HCT116 (cell line): Measurements from ENCODE around the gene RFX2. TPM values are rescaled to one million over a fixed set of nuclear protein-coding genes. Genes with fewer than 3 reads are reported as not detected.

Experiments used
- ATAC-seq: fragments of 200-7000 bp; cut with Tn5 transposase; 2 replicates; pipeline ENCODE4 v1.9.1; 2020; ENCODE audit warnings: mild to moderate bottlenecking, moderate library complexity
- BruUV-seq: library from RNA; stranded (reverse); fragments of 400-500 nt; replicated peaks from 2 replicates; lab custom pipeline; 2021; lab: Mats Ljungman, UMichigan
- CTCF ChIA-PET: fragments of 300-600 bp; sonication (Branson Sonifier 250); formaldehyde crosslinking; loops from one replicate; lab custom pipeline; 2021; ENCODE audit warnings: antibody characterized with exemption; lab: Charles Lee
- POLR2A ChIA-PET: fragments of 300-600, 350-600 bp; sonication (Branson Sonifier 250); formaldehyde crosslinking; loops from one replicate; lab custom pipeline; 2021; ENCODE audit warnings: antibody characterized with exemption; lab: Charles Lee
- RAD21 ChIA-PET, 2 experiments: fragments of 300-600 bp; sonication (Branson Sonifier 250); formaldehyde crosslinking; loops; one replicate each; lab custom pipeline; 2023; ENCODE audit warnings: low total read pairs in 2 of 2; ENCODE audit not compliant: uncharacterized antibody in 2 of 2, unreplicated experiment in 2 of 2, low non-redundant PET in 1 of 2; lab: Charles Lee
- DNase-seq: peaks from one replicate; pipeline ENCODE4 v3.0.0-alpha.2; 2010; ENCODE audit warnings: low read depth, low spot score
- H2AFZ ChIP-seq: fragments of 200-600 bp; shearing (Covaris generic), sonication (generic); 2 replicates; pipeline ENCODE4 v1.6.1; 2017; ENCODE audit warnings: low read depth, mixed run types, mixed read lengths, antibody characterized with exemption, low read length; ENCODE audit not compliant: poor library complexity, severe bottlenecking
- H3K27ac ChIP-seq: 2 replicates; pipeline ENCODE4 v1.5.1; 2012; ENCODE audit warnings: low read depth, low read length
- H3K27me3 ChIP-seq: fragments of 200-600 bp; sonication (generic); 2 replicates; pipeline ENCODE4 v1.6.1; 2016; ENCODE audit warnings: mixed run types, low read length, mixed read lengths; ENCODE audit not compliant: insufficient read depth
- H3K36me3 ChIP-seq, 2 experiments: fragments of 200-500 bp in 1 of 2; fragments of 200-600 bp in 1 of 2; sonication (Bioruptor generic) in 1 of 2; sonication (generic) in 1 of 2; 2 replicates each; pipeline versions ENCODE4 v1.5.1 to v1.6.1; 2014 to 2016; ENCODE audit warnings: low read length in 2 of 2, inconsistent platforms in 1 of 2, mixed read lengths in 1 of 2, mixed run types in 1 of 2; ENCODE audit not compliant: insufficient read depth in 2 of 2, control insufficient read depth in 1 of 2
- H3K4me1 ChIP-seq, 2 experiments: fragments of 200-600 bp in 1 of 2; sonication (generic) in 1 of 2; 2 replicates each; pipeline versions ENCODE4 v1.5.1 to v1.6.1; 2012 to 2017; ENCODE audit warnings: low read length in 2 of 2, inconsistent platforms in 1 of 2, mild to moderate bottlenecking in 1 of 2, mixed read lengths in 1 of 2, mixed run types in 1 of 2, moderate library complexity in 1 of 2; ENCODE audit not compliant: insufficient read depth in 2 of 2, control insufficient read depth in 1 of 2
- H3K4me2 ChIP-seq: fragments of 200-600 bp; sonication (generic); 2 replicates; pipeline ENCODE4 v1.6.1; 2017; ENCODE audit warnings: mixed run types, low read length, mixed read lengths
- H3K4me3 ChIP-seq, 2 experiments: fragments of 200-600 bp in 1 of 2; sonication (generic) in 1 of 2; replicated peaks in 1 of 2; 2 replicates each; pipeline ENCODE4 v1.5.1; 2011 to 2016; ENCODE audit warnings: low read length in 2 of 2, control low read depth in 1 of 2, low read depth in 1 of 2, mild to moderate bottlenecking in 1 of 2, mixed read lengths in 1 of 2, mixed run types in 1 of 2
- H3K79me2 ChIP-seq: fragments of 200-600 bp; sonication (generic); 2 replicates; pipeline ENCODE4 v1.6.1; 2017; ENCODE audit warnings: mild to moderate bottlenecking, mixed run types, low read length, moderate library complexity, mixed read lengths; ENCODE audit not compliant: insufficient read depth
- H3K9ac ChIP-seq: fragments of 200-600 bp; sonication (generic); 2 replicates; pipeline ENCODE4 v1.6.1; 2016; ENCODE audit warnings: low read length, mixed read lengths
- H3K9me2 ChIP-seq: fragments of 200-600 bp; sonication (generic), shearing (Covaris generic); 2 replicates; pipeline ENCODE4 v1.6.1; 2017; ENCODE audit warnings: mixed run types, mild to moderate bottlenecking, moderate library complexity; ENCODE audit not compliant: insufficient read depth
- H3K9me3 ChIP-seq, 2 experiments: fragments of 200-500 bp in 1 of 2; fragments of 200-600 bp in 1 of 2; sonication (Bioruptor generic) in 1 of 2; sonication (generic) in 1 of 2; 2 replicates each; pipeline ENCODE4 v1.6.1; 2014 to 2017; ENCODE audit warnings: low read length in 2 of 2, mixed read lengths in 2 of 2, inconsistent platforms in 1 of 2, low read depth in 1 of 2, mild to moderate bottlenecking in 1 of 2, mixed run types in 1 of 2, moderate library complexity in 1 of 2; ENCODE audit not compliant: control insufficient read depth in 1 of 2, insufficient read depth in 1 of 2
- H4K20me1 ChIP-seq: fragments of 200-600 bp; sonication (generic), shearing (Covaris generic); 2 replicates; pipeline ENCODE4 v1.6.1; 2017; ENCODE audit warnings: mixed run types, mild to moderate bottlenecking, moderate library complexity; ENCODE audit not compliant: insufficient read depth
- CBX3 ChIP-seq: IDR thresholded peaks from 2 replicates; pipeline ENCODE4 v1.6.1; 2012; ENCODE audit warnings: low read depth
- CEBPB ChIP-seq: IDR thresholded peaks from 2 replicates; pipeline ENCODE4 v1.6.1; 2012; ENCODE audit warnings: low read depth
- CTCF ChIP-seq, 3 experiments: fragments of 200-600 bp in 1 of 3; sonication (generic) in 1 of 3; IDR thresholded peaks in 2 of 3; conservative IDR thresholded peaks in 1 of 3; 2 replicates each; pipeline ENCODE4 v1.5.1; 2012 to 2017; ENCODE audit warnings: low read depth in 2 of 3, low read length in 2 of 3, antibody characterized with exemption in 1 of 3, borderline replicate concordance in 1 of 3, control low read depth in 1 of 3, mild to moderate bottlenecking in 1 of 3, mixed read lengths in 1 of 3, mixed run types in 1 of 3, moderate library complexity in 1 of 3; ENCODE audit not compliant: insufficient read depth in 1 of 3
- EGR1 ChIP-seq: IDR thresholded peaks from 2 replicates; pipeline ENCODE4 v1.6.1; 2012; ENCODE audit warnings: low read depth
- ELF1 ChIP-seq: IDR thresholded peaks from 2 replicates; pipeline ENCODE4 v1.6.1; 2012; ENCODE audit warnings: low read depth, borderline replicate concordance
- EZH2phosphoT487 ChIP-seq: fragments of 200-600 bp; IDR thresholded peaks from 2 replicates; pipeline ENCODE4 v1.6.1; 2018; ENCODE audit warnings: antibody characterized with exemption, borderline replicate concordance
- FOSL1 ChIP-seq: IDR thresholded peaks from 2 replicates; pipeline ENCODE4 v1.6.1; 2012; ENCODE audit warnings: low read depth
- JUND ChIP-seq: IDR thresholded peaks from 2 replicates; pipeline ENCODE4 v1.6.1; 2012
- MAX ChIP-seq: IDR thresholded peaks from 2 replicates; pipeline ENCODE4 v1.6.1; 2012
- POLR2A ChIP-seq: IDR thresholded peaks from 2 replicates; pipeline ENCODE4 v1.7.0; 2011; ENCODE audit warnings: borderline replicate concordance; ENCODE audit not compliant: insufficient read depth, insufficient read length; ENCODE audit errors: extremely low read depth
- SIN3A ChIP-seq: IDR thresholded peaks from 2 replicates; pipeline ENCODE4 v1.6.1; 2012; ENCODE audit warnings: low read depth
- SP1 ChIP-seq: IDR thresholded peaks from 2 replicates; pipeline ENCODE4 v1.6.1; 2012; ENCODE audit warnings: low read depth
- SRF ChIP-seq: IDR thresholded peaks from 2 replicates; pipeline ENCODE4 v1.6.1; 2012; ENCODE audit warnings: low read depth
- YY1 ChIP-seq: IDR thresholded peaks from 2 replicates; pipeline ENCODE4 v1.6.1; 2011; ENCODE audit warnings: low read length, low read depth, moderate library complexity, mild to moderate bottlenecking; ENCODE audit not compliant: insufficient replicate concordance; ENCODE audit errors: extremely low read depth
- ZBTB33 ChIP-seq: IDR thresholded peaks from 2 replicates; pipeline ENCODE4 v1.6.1; 2011; ENCODE audit warnings: mild to moderate bottlenecking, low read length, moderate library complexity; ENCODE audit not compliant: insufficient replicate concordance; ENCODE audit errors: extremely low read depth
- ZFX ChIP-seq: fragments of 450-650 bp; IDR thresholded peaks from 2 replicates; pipeline ENCODE4 v1.6.1; 2017
- ZNF274 ChIP-seq: fragments of 200-500 bp; sonication (Bioruptor generic); IDR thresholded peaks from 2 replicates; pipeline ENCODE4 v1.6.1; 2014; ENCODE audit warnings: mild to moderate bottlenecking, low read depth, low read length, inconsistent platforms
- intact Hi-C: fragments of 100-400 bp; cut with micrococcal nuclease; formaldehyde crosslinking; loops from 2 replicates; pipeline ENCODE4 v1.10.0; 2022
- total RNA-seq: library from RNA; stranded (reverse); gene quantifications from one replicate; pipeline ENCODE4 v1.2.1, GENCODE V29; 2021; ENCODE audit not compliant: unreplicated experiment
- TF ChIP-seq, protein P1 (sequence below): IDR thresholded peaks from 2 replicates; pipeline ENCODE4 v1.6.1; 2012; ENCODE audit warnings: low read depth

Gene RFX2
- total RNA-seq, 1 experiment from 2014 or later, result 13.7 TPM

DNA sequence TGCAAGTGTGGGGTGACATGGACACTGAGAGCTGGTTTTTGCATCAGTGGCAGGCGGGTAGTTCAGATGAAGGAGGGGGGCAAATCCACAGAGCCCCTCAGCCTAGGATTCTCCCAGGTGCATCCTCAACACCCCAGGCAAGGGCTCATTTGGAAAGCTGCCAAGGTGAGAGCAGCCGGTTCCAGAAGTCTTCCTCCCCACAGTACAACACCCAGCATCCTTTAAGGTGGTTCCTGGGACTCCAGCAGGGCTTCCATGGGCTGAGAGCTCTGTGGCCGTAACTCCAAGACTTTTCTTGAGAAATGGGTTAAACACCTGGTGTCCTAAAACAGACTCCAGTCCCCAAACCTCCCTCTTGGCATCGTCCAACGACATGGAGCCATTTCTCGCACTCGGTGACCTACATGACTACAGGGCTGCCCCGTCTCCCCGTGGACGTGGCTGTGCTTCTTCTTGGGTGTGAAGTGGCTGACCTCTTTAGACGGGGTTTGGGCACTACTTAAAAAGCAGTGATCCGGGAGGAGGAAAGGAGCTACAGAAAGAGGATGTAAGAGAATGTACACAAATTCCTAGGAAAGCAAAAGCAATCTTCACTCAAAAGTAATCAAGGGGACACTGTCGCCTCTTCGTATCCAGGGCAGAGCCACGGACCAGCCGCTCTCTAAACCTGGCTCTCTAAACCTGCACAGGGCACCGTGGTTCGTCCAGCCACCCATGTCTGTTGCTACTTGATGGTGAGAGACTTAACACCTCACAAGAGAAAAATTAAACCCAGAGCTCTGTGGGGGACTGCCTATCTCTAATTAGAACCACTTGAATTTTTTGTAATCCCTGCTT, 157.9 kb downstream of the RFX2 start:
- no peak overlapping the region for H3K27ac ChIP-seq
- H3K79me2 ChIP-seq, result peaks cover 97% of the 10 kb centered on the region
- TF ChIP-seq ZBTB33, result no peak
- no peak for TF ChIP-seq EGR1
- no peak for TF ChIP-seq CTCF (IDR thresholded peaks at IDR 0.05 in 2 of 3, conservative IDR thresholded peaks at IDR 0.05 in 1 of 3; ENCODE audit: borderline replicate concordance in 1 of 3, insufficient read depth in 1 of 3, low read depth in 2 of 3, low read length in 2 of 3)
- TF ChIP-seq, protein P1, sequence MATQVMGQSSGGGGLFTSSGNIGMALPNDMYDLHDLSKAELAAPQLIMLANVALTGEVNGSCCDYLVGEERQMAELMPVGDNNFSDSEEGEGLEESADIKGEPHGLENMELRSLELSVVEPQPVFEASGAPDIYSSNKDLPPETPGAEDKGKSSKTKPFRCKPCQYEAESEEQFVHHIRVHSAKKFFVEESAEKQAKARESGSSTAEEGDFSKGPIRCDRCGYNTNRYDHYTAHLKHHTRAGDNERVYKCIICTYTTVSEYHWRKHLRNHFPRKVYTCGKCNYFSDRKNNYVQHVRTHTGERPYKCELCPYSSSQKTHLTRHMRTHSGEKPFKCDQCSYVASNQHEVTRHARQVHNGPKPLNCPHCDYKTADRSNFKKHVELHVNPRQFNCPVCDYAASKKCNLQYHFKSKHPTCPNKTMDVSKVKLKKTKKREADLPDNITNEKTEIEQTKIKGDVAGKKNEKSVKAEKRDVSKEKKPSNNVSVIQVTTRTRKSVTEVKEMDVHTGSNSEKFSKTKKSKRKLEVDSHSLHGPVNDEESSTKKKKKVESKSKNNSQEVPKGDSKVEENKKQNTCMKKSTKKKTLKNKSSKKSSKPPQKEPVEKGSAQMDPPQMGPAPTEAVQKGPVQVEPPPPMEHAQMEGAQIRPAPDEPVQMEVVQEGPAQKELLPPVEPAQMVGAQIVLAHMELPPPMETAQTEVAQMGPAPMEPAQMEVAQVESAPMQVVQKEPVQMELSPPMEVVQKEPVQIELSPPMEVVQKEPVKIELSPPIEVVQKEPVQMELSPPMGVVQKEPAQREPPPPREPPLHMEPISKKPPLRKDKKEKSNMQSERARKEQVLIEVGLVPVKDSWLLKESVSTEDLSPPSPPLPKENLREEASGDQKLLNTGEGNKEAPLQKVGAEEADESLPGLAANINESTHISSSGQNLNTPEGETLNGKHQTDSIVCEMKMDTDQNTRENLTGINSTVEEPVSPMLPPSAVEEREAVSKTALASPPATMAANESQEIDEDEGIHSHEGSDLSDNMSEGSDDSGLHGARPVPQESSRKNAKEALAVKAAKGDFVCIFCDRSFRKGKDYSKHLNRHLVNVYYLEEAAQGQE, result no peak
- TF ChIP-seq FOSL1, result no peak
- no peak for TF ChIP-seq SP1
- TF ChIP-seq POLR2A, result no peak
- no peak for TF ChIP-seq JUND
- TF ChIP-seq SRF, result no peak
- no peak for TF ChIP-seq CBX3
- no peak for TF ChIP-seq CEBPB
- no peak for TF ChIP-seq YY1
- no peak for TF ChIP-seq ZNF274
- no peak for TF ChIP-seq EZH2phosphoT487
- TF ChIP-seq SIN3A, result no peak
- TF ChIP-seq ELF1, result no peak
- TF ChIP-seq MAX, result no peak
- no peak for TF ChIP-seq ZFX

More for the DNA sequence above, 157.9 kb downstream of the RFX2 start:
- no TSS peak for BruUV-seq
- ATAC-seq (no peak), DNase-seq (no peak)
- H3K9me2 ChIP-seq, result no peaks in the 10 kb centered on the region
- CTCF ChIA-PET, result interaction anchor here (2.1 kb wide), 1 partner anchor 16 kb away, joined by 7 read pairs; no protein-coding TSS in a partner anchor
- H3K4me3 ChIP-seq, result no peak overlapping the region
- H2AFZ ChIP-seq, result no peak overlapping the region
- no peaks in the 10 kb centered on the region for H3K9me3 ChIP-seq
- POLR2A ChIA-PET, result no interaction called here
- H3K36me3 ChIP-seq, result peaks cover 0 to 17% of the 10 kb centered on the region in 2 experiments; a peak in 1 of 4 replicates
- 0 out of 4 replicates have a peak, but pooled peaks cover 0 to 2% of the 10 kb centered on the region in 2 experiments for H3K4me1 ChIP-seq
- no peaks in the 10 kb centered on the region for H3K27me3 ChIP-seq
- no peak overlapping the region for H3K9ac ChIP-seq
- RAD21 ChIA-PET, result no interaction called here
- H4K20me1 ChIP-seq, result peaks cover 15% of the 10 kb centered on the region; the same call in 1 of the 2 replicates
- H3K4me2 ChIP-seq, result no peak overlapping the region
- intact Hi-C loops, result no loop called here
